H9 (cell line): ENCODE results near the gene MAPK4. TPM values are rescaled to one million over a fixed set of nuclear protein-coding genes. Genes with fewer than 3 reads are reported as not detected.

ENCODE experiments used
- DNase-seq: peaks from one replicate; pipeline ENCODE4 v3.0.0-alpha.2; 2017
- H2AFZ ChIP-seq: one replicate; pipeline ENCODE4 v1.6.1; 2013; ENCODE audit warnings: mild to moderate bottlenecking, low read length, control low read depth, moderate library complexity
- H2AK5ac ChIP-seq: 2 replicates; pipeline ENCODE4 v1.6.1; 2013; ENCODE audit warnings: low read length, control low read depth, mixed read lengths; ENCODE audit not compliant: insufficient read length
- H2BK120ac ChIP-seq: one replicate; pipeline ENCODE4 v1.6.1; 2013; ENCODE audit warnings: low read depth, mild to moderate bottlenecking, low read length, control low read depth, inconsistent platforms; ENCODE audit not compliant: poor library complexity, severe bottlenecking
- H2BK12ac ChIP-seq: 2 replicates; pipeline ENCODE4 v1.6.1; 2013; ENCODE audit warnings: low read length, control low read depth, mixed read lengths, low read depth; ENCODE audit not compliant: insufficient read length
- H2BK15ac ChIP-seq: 2 replicates; pipeline ENCODE4 v1.6.1; 2013; ENCODE audit warnings: low read depth, low read length, control low read depth
- H2BK20ac ChIP-seq: one replicate; pipeline ENCODE4 v1.6.1; 2013; ENCODE audit warnings: low read depth, mild to moderate bottlenecking, low read length, control low read depth, inconsistent platforms; ENCODE audit not compliant: poor library complexity, severe bottlenecking
- H2BK5ac ChIP-seq: 2 replicates; pipeline ENCODE4 v1.6.1; 2013; ENCODE audit warnings: low read length, control low read depth, mixed read lengths; ENCODE audit not compliant: insufficient read length
- H3K14ac ChIP-seq: 2 replicates; pipeline ENCODE4 v1.6.1; 2013; ENCODE audit warnings: low read length, control low read depth; ENCODE audit not compliant: insufficient read depth
- H3K18ac ChIP-seq: 2 replicates; pipeline ENCODE4 v1.6.1; 2013; ENCODE audit warnings: low read depth, mild to moderate bottlenecking, mixed read lengths, low read length, control low read depth; ENCODE audit not compliant: insufficient read length
- H3K23ac ChIP-seq: 2 replicates; pipeline ENCODE4 v1.6.1; 2013; ENCODE audit warnings: low read length, control low read depth, mixed read lengths, low read depth; ENCODE audit not compliant: insufficient read length
- H3K23me2 ChIP-seq: 2 replicates; pipeline ENCODE4 v1.6.1; 2013; ENCODE audit warnings: low read depth, mild to moderate bottlenecking, mixed read lengths, low read length, control low read depth; ENCODE audit not compliant: insufficient read length, poor library complexity, severe bottlenecking
- H3K27ac ChIP-seq: 2 replicates; pipeline ENCODE4 v1.5.1; 2013; ENCODE audit warnings: low read length, control low read depth, mixed read lengths, low read depth; ENCODE audit not compliant: insufficient read length
- H3K27me3 ChIP-seq: 2 replicates; pipeline ENCODE4 v1.6.1; 2013; ENCODE audit warnings: low read length, control low read depth, inconsistent platforms; ENCODE audit not compliant: insufficient read depth
- H3K4ac ChIP-seq: 2 replicates; pipeline ENCODE4 v1.6.1; 2013; ENCODE audit warnings: low read depth, mild to moderate bottlenecking, control low read depth, inconsistent platforms, low read length, moderate library complexity
- H3K4me1 ChIP-seq: 2 replicates; pipeline ENCODE4 v1.6.1; 2013; ENCODE audit warnings: low read length, control low read depth, inconsistent platforms; ENCODE audit not compliant: insufficient read depth
- H3K4me2 ChIP-seq: 2 replicates; pipeline ENCODE4 v1.6.1; 2013; ENCODE audit warnings: low read length, control low read depth, mixed read lengths; ENCODE audit not compliant: insufficient read length, insufficient read depth
- H3K56ac ChIP-seq: 2 replicates; pipeline ENCODE4 v1.6.1; 2013; ENCODE audit warnings: low read depth, mild to moderate bottlenecking, mixed read lengths, low read length, control low read depth; ENCODE audit not compliant: insufficient read length
- H3K79me1 ChIP-seq: 2 replicates; pipeline ENCODE4 v1.6.1; 2013; ENCODE audit warnings: low read depth, mild to moderate bottlenecking, moderate library complexity, low read length, control low read depth, inconsistent platforms; ENCODE audit not compliant: insufficient read depth, poor library complexity, severe bottlenecking
- H3K79me2 ChIP-seq: 2 replicates; pipeline ENCODE4 v1.6.1; 2013; ENCODE audit warnings: low read length, control low read depth, inconsistent platforms; ENCODE audit not compliant: insufficient read depth
- H3K9ac ChIP-seq: 2 replicates; pipeline ENCODE4 v1.6.1; 2013; ENCODE audit warnings: low read length, control low read depth, mixed read lengths; ENCODE audit not compliant: insufficient read length; ENCODE audit errors: extremely low read depth
- H3K9me3 ChIP-seq: one replicate; pipeline ENCODE4 v1.6.1; 2013; ENCODE audit warnings: low read depth, low read length, inconsistent platforms; ENCODE audit not compliant: control insufficient read depth
- H3T11ph ChIP-seq: one replicate; pipeline ENCODE4 v1.6.1; 2013; ENCODE audit warnings: mild to moderate bottlenecking, low read length, control low read depth, inconsistent platforms
- H4K20me1 ChIP-seq: one replicate; pipeline ENCODE4 v1.6.1; 2013; ENCODE audit not compliant: control insufficient read depth, insufficient read length, insufficient read depth
- H4K5ac ChIP-seq: 2 replicates; pipeline ENCODE4 v1.6.1; 2013; ENCODE audit warnings: low read depth, mild to moderate bottlenecking, mixed read lengths, low read length, control low read depth; ENCODE audit not compliant: insufficient read length
- H4K8ac ChIP-seq: replicated peaks from 2 replicates; pipeline ENCODE4 v1.6.1; 2013; ENCODE audit warnings: low read length, control low read depth, mixed read lengths, low read depth; ENCODE audit not compliant: insufficient read length
- H4K91ac ChIP-seq: 2 replicates; pipeline ENCODE4 v1.6.1; 2013; ENCODE audit warnings: low read depth, mild to moderate bottlenecking, moderate library complexity, mixed read lengths, low read length, control low read depth; ENCODE audit not compliant: insufficient read length
- H3K27ac Mint-ChIP-seq, 3 experiments: 2 replicates in 2 of 3; 3 replicates in 1 of 3; pipeline ENCODE4 v1.8.0; 2020 to 2021; ENCODE audit warnings: mixed read lengths in 3 of 3, mild to moderate bottlenecking in 1 of 3, moderate library complexity in 1 of 3
- H3K27me3 Mint-ChIP-seq: 2 replicates; pipeline ENCODE4 v1.8.0; 2021; ENCODE audit warnings: low read depth, mild to moderate bottlenecking, moderate library complexity, mixed read lengths
- H3K36me3 Mint-ChIP-seq, 3 experiments: 2 replicates in 2 of 3; 3 replicates in 1 of 3; pipeline ENCODE4 v1.8.0; 2020 to 2021; ENCODE audit warnings: low read depth in 3 of 3, mixed read lengths in 3 of 3; ENCODE audit not compliant: insufficient read depth in 1 of 3
- H3K4me1 Mint-ChIP-seq, 2 experiments: 2 replicates each; pipeline ENCODE4 v1.8.0; 2020; ENCODE audit warnings: mixed read lengths in 2 of 2
- H3K4me3 Mint-ChIP-seq, 2 experiments: 2 replicates in 1 of 2; 3 replicates in 1 of 2; pipeline ENCODE4 v1.8.0; 2020 to 2021; ENCODE audit warnings: mild to moderate bottlenecking in 2 of 2, mixed read lengths in 2 of 2, moderate library complexity in 1 of 2
- H3K9me3 Mint-ChIP-seq, 2 experiments: 2 replicates in 1 of 2; 3 replicates in 1 of 2; pipeline ENCODE4 v1.8.0; 2020; ENCODE audit warnings: mild to moderate bottlenecking in 2 of 2, mixed read lengths in 2 of 2, moderate library complexity in 1 of 2
- CTCF ChIP-seq: fragments of 200-600 bp; sonication (generic); conservative IDR thresholded peaks from 3 replicates; pipeline ENCODE4 v1.8.0; 2021; ENCODE audit warnings: antibody characterized with exemption, mild to moderate bottlenecking
- WGBS: extraction: QIAGEN DNeasy Blood & Tissue Kit; methylation state at CpG from one replicate; pipeline ENCODE4 v1.1.7; 2013; ENCODE audit warnings: missing lambda C conversion rate, low lambda C conversion rate, mixed read lengths; ENCODE audit not compliant: insufficient read length; ENCODE audit errors: extremely low coverage; 5-methylcytosine and 5-hydroxymethylcytosine counted together
- total RNA-seq: library from RNA; stranded (reverse); gene quantifications from 2 replicates; pipeline ENCODE4 v1.2.1, GENCODE V29; 2021

The MAPK4 gene
- total RNA-seq, 1 experiment from 2014 or later, result 1.6 TPM

DNA sequence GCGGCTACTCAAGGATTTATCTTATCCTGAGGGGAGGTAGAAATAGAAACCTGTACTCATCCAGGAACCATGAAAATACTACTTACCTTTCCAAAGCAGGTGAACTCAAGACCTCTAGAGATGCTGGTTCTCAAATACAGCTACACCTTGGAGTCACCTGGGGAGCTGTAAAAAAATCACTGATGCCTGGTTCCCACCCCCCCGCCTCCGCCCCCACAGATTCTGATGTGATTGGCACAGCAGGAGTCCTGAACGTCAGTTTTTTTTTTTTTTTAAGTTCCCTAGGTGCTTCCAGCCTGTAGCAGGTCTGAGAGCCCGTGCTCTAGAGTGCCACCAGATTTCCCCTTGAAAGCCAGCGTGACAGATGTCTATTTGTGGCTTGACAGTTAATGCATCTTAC lies 146.3 kb downstream of the MAPK4 start:
- Histone ChIP-seq H4K8ac (no peak overlapping the region), H4K5ac (no peak overlapping the region), H3K4me2 (no peak overlapping the region), H3K14ac (no peak overlapping the region), H3K79me1 (no peaks in the 10 kb centered on the region), H3K4ac (no peak overlapping the region), H3K79me2 (no peaks in the 10 kb centered on the region), H3K9ac (no peak overlapping the region), H2BK20ac (no peak overlapping the region), H3K27me3 (no peaks in the 10 kb centered on the region), H2BK12ac (no peak overlapping the region), H3K56ac (no peak overlapping the region), H2BK120ac (no peak overlapping the region), H2BK5ac (no peak overlapping the region), H3K23ac (no peak overlapping the region), H2AK5ac (no peak overlapping the region), H3K27ac (no peak overlapping the region), H4K20me1 (no peaks in the 10 kb centered on the region), H3K23me2 (no peaks in the 10 kb centered on the region), H3T11ph (no peak overlapping the region), H3K9me3 (no peaks in the 10 kb centered on the region), H3K18ac (no peak overlapping the region), H2AFZ (no peak overlapping the region), H4K91ac (no peak overlapping the region), H3K4me1 (no peaks in the 10 kb centered on the region), H2BK15ac (no peak overlapping the region)
- Mint-ChIP-seq H3K27me3 (no peaks in the 10 kb centered on the region), H3K27ac (no peak overlapping the region), H3K4me1 (peaks cover 36 to 50% of the 10 kb centered on the region in 2 experiments), H3K36me3 (no peaks in the 10 kb centered on the region), H3K9me3 (no peaks in the 10 kb centered on the region), H3K4me3 (no peak overlapping the region)
- WGBS, result no CpG with 5 or more reads among the region's 6 CpGs
- DNase-seq, result no peak
- no peak for TF ChIP-seq CTCF
